Keratinocyte (primary cell): ENCODE results near the gene SUN1. TPM values are rescaled to one million over a fixed set of nuclear protein-coding genes. Genes with fewer than 3 reads are reported as not detected.

Source experiments
- DNase-seq: peaks from one replicate; pipeline ENCODE4 v3.0.0-alpha.2; 2011; ENCODE audit warnings: low read depth, missing footprints, low spot score
- FAIRE-seq: peaks from 2 replicates; lab custom pipeline; 2011; peaks lifted over from hg19 to GRCh38; lab: Jason Lieb, UNC
- H2AFZ ChIP-seq: 2 replicates; pipeline ENCODE4 v1.6.0; 2012; ENCODE audit warnings: low read length, control low read depth, inconsistent platforms; ENCODE audit not compliant: control insufficient read depth
- H3K27ac ChIP-seq: 2 replicates; pipeline ENCODE4 v1.5.1; 2011; ENCODE audit warnings: low read length; ENCODE audit not compliant: control insufficient read depth, insufficient read depth
- H3K27me3 ChIP-seq: 3 replicates; pipeline ENCODE4 v1.6.0; 2011; ENCODE audit warnings: low read length; ENCODE audit not compliant: control insufficient read depth, insufficient read depth; ENCODE audit errors: extremely low read depth
- H3K36me3 ChIP-seq, 2 experiments: 2 replicates in 1 of 2; 3 replicates in 1 of 2; pipeline ENCODE4 v1.5.1; 2011; ENCODE audit warnings: low read length in 2 of 2, mild to moderate bottlenecking in 1 of 2; ENCODE audit not compliant: control insufficient read depth in 2 of 2, insufficient read depth in 2 of 2; ENCODE audit errors: extremely low read depth in 1 of 2
- H3K4me1 ChIP-seq: 3 replicates; pipeline ENCODE4 v1.5.1; 2011; ENCODE audit warnings: low read length; ENCODE audit not compliant: control insufficient read depth, insufficient read depth; ENCODE audit errors: extremely low read depth
- H3K4me2 ChIP-seq: 3 replicates; pipeline ENCODE4 v1.6.0; 2011; ENCODE audit warnings: low read depth, low read length; ENCODE audit not compliant: control insufficient read depth, insufficient read depth; ENCODE audit errors: extremely low read depth
- H3K4me3 ChIP-seq, 3 experiments: fragments of 200-600 bp in 1 of 3; sonication (generic) in 1 of 3; 2 replicates in 2 of 3; 3 replicates in 1 of 3; pipeline ENCODE4 v1.5.1; 2011 to 2016; ENCODE audit warnings: low read length in 3 of 3, mild to moderate bottlenecking in 3 of 3, control low read depth in 2 of 3, inconsistent platforms in 1 of 3, low read depth in 1 of 3, mixed read lengths in 1 of 3, mixed run types in 1 of 3, moderate library complexity in 1 of 3; ENCODE audit not compliant: control insufficient read depth in 2 of 3, insufficient read depth in 2 of 3; ENCODE audit errors: extremely low read depth in 1 of 3
- H3K79me2 ChIP-seq: 2 replicates; pipeline ENCODE4 v1.6.0; 2012; ENCODE audit warnings: low read length; ENCODE audit not compliant: control insufficient read depth, insufficient read depth
- H3K9ac ChIP-seq: 3 replicates; pipeline ENCODE4 v1.6.0; 2011; ENCODE audit warnings: low read length; ENCODE audit not compliant: control insufficient read depth, insufficient read depth; ENCODE audit errors: extremely low read depth
- H3K9me1 ChIP-seq: 3 replicates; pipeline ENCODE4 v1.6.0; 2011; ENCODE audit warnings: low read length; ENCODE audit not compliant: control insufficient read depth, insufficient read depth; ENCODE audit errors: extremely low read depth
- H3K9me3 ChIP-seq: 2 replicates; pipeline ENCODE4 v1.5.1; 2012; ENCODE audit warnings: low read depth, low read length; ENCODE audit not compliant: control insufficient read depth
- H4K20me1 ChIP-seq: 3 replicates; pipeline ENCODE4 v1.6.0; 2011; ENCODE audit warnings: low read length; ENCODE audit not compliant: control insufficient read depth, insufficient read depth; ENCODE audit errors: extremely low read depth
- CTCF ChIP-seq, 3 experiments: IDR thresholded peaks in 1 of 3; conservative IDR thresholded peaks in 1 of 3; optimal IDR thresholded peaks in 1 of 3; 2 replicates in 2 of 3; 3 replicates in 1 of 3; pipeline versions ENCODE3 to v1.5.1; 2011; ENCODE audit warnings: low read length in 3 of 3, mild to moderate bottlenecking in 3 of 3, moderate library complexity in 2 of 3, control low read depth in 1 of 3, inconsistent platforms in 1 of 3; ENCODE audit not compliant: insufficient read depth in 2 of 3; ENCODE audit errors: extremely low read depth in 1 of 3
- EZH2 ChIP-seq: IDR thresholded peaks from one replicate; pipeline ENCODE4 v1.6.1; 2012; ENCODE audit warnings: inconsistent platforms, mild to moderate bottlenecking, low read length, moderate library complexity
- dilution Hi-C: fragments of 300-500 bp; cut with MboI; formaldehyde crosslinking; loops from one replicate; pipeline ENCODE4 v1.7.0; 2020; ENCODE audit warnings: low sequenced_read_pairs; ENCODE audit not compliant: extremely low pct_ligation_motif_present
- polyA plus RNA-seq, 5 experiments: library from polyadenylated mRNA; depleted of rRNA in 3 of 5; stranded (reverse) in 3 of 5; stranded (forward) in 1 of 5; unstranded in 1 of 5; fragments of >200 nt; gene quantifications; 1 replicate in 1 of 5; 2 replicates in 3 of 5; 3 replicates in 1 of 5; pipeline versions ENCODE4 v1.2.1 to v1.2.3, GENCODE V29; 2011 to 2012; ENCODE audit warnings: missing spikeins in 2 of 5, low read depth in 1 of 5, low replicate concordance in 1 of 5

Gene SUN1
- polyA plus RNA-seq, 1 donor (not counting 4 experiments of a cell fraction or from before 2014, with no cell fraction given), result 166 TPM

- dilution Hi-C loops, result no loop called here
- Histone ChIP-seq H3K9me3 (no peaks in the 10 kb centered on the region), H3K79me2 (peaks cover 96% of the 10 kb centered on the region), H3K9ac (no peak overlapping the region), H3K4me3 (no peak overlapping the region), H4K20me1 (peaks cover 11% of the 10 kb centered on the region), H3K27me3 (no peaks in the 10 kb centered on the region), H3K4me1 (peaks cover 6% of the 10 kb centered on the region), H2AFZ (no peak overlapping the region), H3K36me3 (peaks cover 16 to 25% of the 10 kb centered on the region in 2 experiments), H3K9me1 (no peaks in the 10 kb centered on the region), H3K4me2 (no peak overlapping the region), H3K27ac (no peak overlapping the region)
- TF ChIP-seq CTCF (optimal IDR thresholded peaks at IDR 0.05 in 1 of 3, IDR thresholded peaks at IDR 0.05 in 1 of 3, conservative IDR thresholded peaks at IDR 0.05 in 1 of 3; ENCODE audit: extremely low read depth in 1 of 3, insufficient read depth in 2 of 3, low read length in 3 of 3) (peak in 1 of 3 experiments; percentile 12), EZH2 (no peak)
- no peak for FAIRE-seq
- no peak for DNase-seq
These were observed 51.1 kb downstream of the SUN1 start for GRCh38 chr7:883055-884021.

GRCh38 chr7:884191-885003 lies 52.1 kb downstream of the SUN1 start:
- Histone ChIP-seq H3K27ac (no peak overlapping the region), H3K9me1 (no peaks in the 10 kb centered on the region), H3K36me3 (peaks cover 19 to 20% of the 10 kb centered on the region in 2 experiments), H3K4me1 (no peaks in the 10 kb centered on the region), H3K9ac (no peak overlapping the region), H3K79me2 (peaks cover 96% of the 10 kb centered on the region), H4K20me1 (peaks cover 14% of the 10 kb centered on the region), H3K9me3 (no peaks in the 10 kb centered on the region), H3K27me3 (no peaks in the 10 kb centered on the region), H3K4me2 (no peak overlapping the region), H2AFZ (no peak overlapping the region), H3K4me3 (no peak overlapping the region)
- DNase-seq (no peak), FAIRE-seq (no peak)
- dilution Hi-C loops, result no loop called here
- TF ChIP-seq CTCF (optimal IDR thresholded peaks at IDR 0.05 in 1 of 3, IDR thresholded peaks at IDR 0.05 in 1 of 3, conservative IDR thresholded peaks at IDR 0.05 in 1 of 3; ENCODE audit: extremely low read depth in 1 of 3, insufficient read depth in 2 of 3, low read length in 3 of 3) (no peak), EZH2 (no peak)
